ENCODE measurements around the gene PNLIPRP2. TPM values are rescaled to one million over a fixed set of nuclear protein-coding genes. Genes with fewer than 3 reads are reported as not detected.

PNLIPRP2 gene
- total RNA-seq, 1 experiment from 2014 or later: not detected

DNA sequence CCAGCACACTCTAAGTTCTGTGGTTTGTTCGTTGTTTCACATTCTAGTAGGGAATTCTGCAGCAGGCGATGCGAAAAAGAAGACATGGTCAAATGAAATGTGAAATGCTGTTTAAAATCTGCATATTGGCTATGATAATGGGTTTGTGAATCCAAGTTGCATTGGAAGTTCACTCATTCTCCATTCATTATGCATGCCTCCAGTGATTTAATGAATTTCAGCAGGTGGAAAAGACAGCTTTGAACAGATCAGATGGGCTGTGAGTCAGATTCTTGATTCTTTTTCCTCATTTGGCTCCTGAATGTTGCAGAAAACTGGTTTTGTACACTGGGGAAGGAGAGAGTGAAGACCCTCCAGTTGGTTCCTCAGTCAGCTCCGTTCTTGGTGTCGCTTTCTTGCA, 52.1 kb downstream of the PNLIPRP2 start:
- Histone ChIP-seq H3K36me3 (no peaks in the 10 kb centered on the region), H3K4me3 (no peak overlapping the region), H3K9me3 (replicated peaks) (no peaks in the 10 kb centered on the region), H3K27ac (no peak overlapping the region), H3K4me1 (no peaks in the 10 kb centered on the region), H3K27me3 (no peaks in the 10 kb centered on the region)
- DNase-seq: no peak

DNA sequence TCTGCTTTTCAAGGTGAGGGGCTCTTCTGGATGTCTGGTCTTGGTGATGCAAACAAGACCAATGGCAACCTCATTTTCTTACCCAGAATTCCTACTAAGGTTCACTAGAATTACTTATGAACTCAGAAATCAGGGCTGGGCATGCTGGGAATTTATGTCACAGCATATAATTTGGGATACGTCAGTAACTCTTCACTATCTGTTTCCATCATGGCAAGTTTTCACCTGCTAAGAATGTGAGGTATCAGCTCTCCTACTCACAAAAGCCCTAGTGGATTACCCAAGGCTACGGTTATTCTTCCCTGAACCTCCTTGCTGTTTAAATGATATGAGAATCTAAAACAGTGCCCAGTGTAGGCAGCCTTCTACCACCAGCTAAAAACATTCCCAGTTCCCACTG, 53.1 kb downstream of the PNLIPRP2 start:
- Histone ChIP-seq H3K36me3 (no peaks in the 10 kb centered on the region), H3K27ac (no peak overlapping the region), H3K27me3 (no peaks in the 10 kb centered on the region), H3K4me3 (no peak overlapping the region), H3K4me1 (no peaks in the 10 kb centered on the region), H3K9me3 (replicated peaks) (no peaks in the 10 kb centered on the region)
- DNase-seq: no peak

DNA sequence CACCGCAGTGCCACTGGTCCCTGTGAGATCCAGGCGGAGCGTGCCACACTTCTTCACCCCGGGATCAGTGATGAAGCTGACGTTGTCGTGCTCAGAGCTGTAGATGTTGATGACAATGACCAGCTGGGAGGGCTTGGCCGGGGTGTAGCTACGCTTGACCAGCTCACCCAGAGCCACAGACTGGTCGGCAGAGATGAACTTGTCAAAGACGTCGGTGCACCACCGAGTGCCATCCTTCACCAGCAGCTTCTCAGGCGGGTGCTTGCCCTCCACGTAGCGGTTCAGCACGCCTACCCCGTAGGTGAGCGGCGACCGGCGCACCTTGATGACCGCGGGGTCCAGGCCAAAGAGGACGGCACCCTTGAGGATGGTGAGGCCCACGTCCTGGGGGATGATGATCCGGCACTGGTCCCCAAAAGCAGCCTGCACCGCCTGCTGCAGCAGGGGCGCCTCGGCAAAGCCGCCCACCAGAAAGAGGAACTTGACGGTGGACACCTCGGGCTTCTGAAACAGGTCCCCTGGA, 54.2 kb downstream of the PNLIPRP2 start:
- H3K9me3 ChIP-seq (replicated peaks): no peaks in the 10 kb centered on the region

DNA sequence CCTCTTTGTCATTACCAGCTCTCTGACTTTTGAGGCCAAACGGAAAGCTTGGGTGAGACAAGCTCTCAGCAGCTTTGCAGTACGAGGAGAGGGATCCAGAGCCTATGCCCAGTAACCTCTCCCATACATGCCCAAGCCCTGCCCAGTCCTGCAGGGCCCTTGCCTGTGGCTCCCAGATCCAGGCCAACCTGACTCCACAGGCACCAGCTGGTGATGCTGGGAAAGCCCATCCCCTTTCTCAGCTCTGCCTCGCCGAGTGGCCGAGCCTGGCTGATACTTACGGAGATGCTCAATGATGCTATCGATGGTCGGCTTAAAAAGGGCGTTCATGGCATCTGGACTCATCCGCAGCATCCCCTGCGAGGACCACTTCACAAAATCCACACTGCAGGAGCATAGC, 55.4 kb downstream of the PNLIPRP2 start:
- Histone ChIP-seq H3K4me1 (no peaks in the 10 kb centered on the region), H3K36me3 (no peaks in the 10 kb centered on the region), H3K27ac (no peak overlapping the region), H3K4me3 (no peak overlapping the region), H3K9me3 (replicated peaks) (no peaks in the 10 kb centered on the region), H3K27me3 (no peaks in the 10 kb centered on the region)
- DNase-seq: no peak

More for the DNA sequence above, 54.2 kb downstream of the PNLIPRP2 start:
- Histone ChIP-seq H3K36me3 (no peaks in the 10 kb centered on the region), H3K27me3 (no peaks in the 10 kb centered on the region), H3K27ac (no peak overlapping the region), H3K4me3 (no peak overlapping the region), H3K4me1 (no peaks in the 10 kb centered on the region)
- no peak for DNase-seq

DNA sequence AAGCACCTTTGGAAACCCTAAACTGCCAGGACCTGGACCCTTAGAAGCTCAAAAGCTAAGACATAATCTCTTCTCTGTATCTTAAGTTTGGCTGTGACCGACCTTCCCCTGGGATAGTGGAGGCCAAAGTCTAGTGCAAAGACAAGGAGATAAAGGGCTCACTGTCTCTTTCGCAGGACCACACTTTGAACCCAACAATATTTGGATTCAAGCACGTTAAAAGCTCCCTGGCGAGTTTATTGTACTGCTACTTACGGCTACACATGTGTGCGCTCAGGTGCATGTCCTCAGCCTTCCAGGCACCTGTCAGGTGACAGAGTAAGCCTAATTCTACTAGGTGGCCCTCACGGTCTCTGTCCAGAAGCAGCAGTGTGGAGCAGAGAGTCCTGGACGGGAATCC, 55.9 kb downstream of the PNLIPRP2 start:
- Histone ChIP-seq H3K4me1 (no peaks in the 10 kb centered on the region), H3K9me3 (replicated peaks) (no peaks in the 10 kb centered on the region), H3K4me3 (no peak overlapping the region), H3K27ac (no peak overlapping the region), H3K36me3 (no peaks in the 10 kb centered on the region), H3K27me3 (no peaks in the 10 kb centered on the region)
- DNase-seq: no peak

DNA sequence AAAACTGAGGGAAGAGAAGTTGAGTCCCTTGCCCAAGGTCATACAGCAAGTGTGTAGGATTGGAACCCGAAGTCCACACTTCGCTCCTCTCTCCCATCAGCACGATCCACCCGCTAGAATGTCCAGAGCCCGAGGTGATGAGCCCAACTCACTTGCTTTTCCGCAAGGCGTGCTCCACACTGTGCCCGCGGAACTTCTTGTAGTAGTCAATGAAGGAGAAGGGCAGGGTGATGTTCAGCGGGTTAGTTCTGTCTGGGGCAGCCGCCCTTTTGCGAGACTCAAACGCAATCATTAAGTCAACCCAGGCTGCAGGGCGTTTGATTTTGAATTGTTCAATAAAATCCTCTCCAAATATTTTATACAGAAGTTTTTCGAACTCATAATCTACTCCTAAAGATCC, 58.6 kb downstream of the PNLIPRP2 start:
- Histone ChIP-seq H3K27ac (no peak overlapping the region), H3K4me3 (no peak overlapping the region), H3K27me3 (no peaks in the 10 kb centered on the region), H3K4me1 (no peaks in the 10 kb centered on the region), H3K9me3 (replicated peaks) (no peaks in the 10 kb centered on the region), H3K36me3 (no peaks in the 10 kb centered on the region)
- DNase-seq: no peak

DNA sequence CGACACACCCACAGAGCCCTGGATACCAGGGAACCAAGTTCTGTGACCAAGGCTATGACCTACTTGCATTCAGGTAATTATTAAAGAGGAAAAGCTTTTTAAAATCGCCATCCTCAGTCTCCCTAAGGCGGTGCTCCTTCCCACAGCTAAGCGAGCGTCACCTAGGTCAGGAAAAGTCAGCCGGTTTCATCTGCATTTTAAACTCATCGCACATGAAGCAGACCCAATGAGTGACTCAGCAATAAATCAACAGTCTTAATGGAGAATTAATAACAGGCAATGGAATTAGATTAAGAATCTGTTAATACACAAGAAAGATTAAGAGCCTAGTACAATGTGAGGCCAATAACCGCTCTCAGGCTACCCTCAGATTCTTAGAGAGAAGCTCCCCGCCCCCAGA, 62.4 kb downstream of the PNLIPRP2 start:
- no peaks in the 10 kb centered on the region for H3K36me3 ChIP-seq
- H3K4me1 ChIP-seq: no peaks in the 10 kb centered on the region
- no peak for DNase-seq
- H3K9me3 ChIP-seq (replicated peaks): no peaks in the 10 kb centered on the region
- H3K4me3 ChIP-seq: no peak overlapping the region
- H3K27ac ChIP-seq: no peak overlapping the region
- no peaks in the 10 kb centered on the region for H3K27me3 ChIP-seq

DNA sequence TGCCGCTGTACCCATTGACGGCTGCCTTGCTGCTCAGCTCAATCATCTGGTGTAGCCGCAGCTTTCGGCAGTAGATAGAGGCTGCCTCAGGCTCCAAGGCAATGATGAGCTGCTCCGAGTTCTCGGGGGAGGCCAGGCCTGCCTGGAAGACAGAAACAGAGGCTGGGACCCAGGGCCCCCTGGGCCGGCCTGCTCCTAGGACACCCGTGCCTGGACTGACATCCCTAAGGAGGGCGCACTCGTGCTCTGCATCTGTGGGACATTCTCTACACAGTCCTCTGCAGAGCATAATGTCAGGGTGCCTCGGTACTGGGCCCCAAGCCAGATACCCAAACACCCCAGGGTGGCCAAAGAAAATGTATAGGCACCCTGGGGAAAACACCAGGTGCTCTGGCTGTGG, 63.1 kb downstream of the PNLIPRP2 start:
- Histone ChIP-seq H3K36me3 (no peaks in the 10 kb centered on the region), H3K4me1 (no peaks in the 10 kb centered on the region), H3K27me3 (no peaks in the 10 kb centered on the region), H3K27ac (no peak overlapping the region), H3K9me3 (replicated peaks) (no peaks in the 10 kb centered on the region), H3K4me3 (no peak overlapping the region)
- no peak for DNase-seq

DNA sequence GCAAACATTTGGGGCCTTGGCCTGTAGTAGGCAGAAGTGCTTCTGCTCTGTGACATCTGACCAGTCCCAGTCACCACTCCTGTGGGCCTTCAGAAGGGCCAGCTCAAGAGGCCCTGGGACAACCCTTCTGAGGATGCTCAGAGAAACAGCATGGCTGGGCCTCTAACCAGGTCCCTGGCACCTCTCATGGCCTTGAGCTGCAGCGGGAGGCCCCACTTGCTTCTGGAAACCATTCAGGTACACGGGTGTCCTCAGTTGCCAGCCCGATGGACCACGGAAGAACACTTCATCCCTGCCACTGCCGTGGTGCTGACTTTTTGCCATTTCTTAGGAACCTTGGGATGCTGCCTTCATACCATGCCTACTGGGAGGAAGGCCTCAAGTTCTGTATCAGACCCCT, 64.0 kb downstream of the PNLIPRP2 start:
- H3K4me3 ChIP-seq: no peak overlapping the region
- no peaks in the 10 kb centered on the region for H3K4me1 ChIP-seq
- DNase-seq: no peak
- no peaks in the 10 kb centered on the region for H3K27me3 ChIP-seq
- no peak overlapping the region for H3K27ac ChIP-seq
- H3K36me3 ChIP-seq: no peaks in the 10 kb centered on the region
- H3K9me3 ChIP-seq (replicated peaks): no peaks in the 10 kb centered on the region

DNA sequence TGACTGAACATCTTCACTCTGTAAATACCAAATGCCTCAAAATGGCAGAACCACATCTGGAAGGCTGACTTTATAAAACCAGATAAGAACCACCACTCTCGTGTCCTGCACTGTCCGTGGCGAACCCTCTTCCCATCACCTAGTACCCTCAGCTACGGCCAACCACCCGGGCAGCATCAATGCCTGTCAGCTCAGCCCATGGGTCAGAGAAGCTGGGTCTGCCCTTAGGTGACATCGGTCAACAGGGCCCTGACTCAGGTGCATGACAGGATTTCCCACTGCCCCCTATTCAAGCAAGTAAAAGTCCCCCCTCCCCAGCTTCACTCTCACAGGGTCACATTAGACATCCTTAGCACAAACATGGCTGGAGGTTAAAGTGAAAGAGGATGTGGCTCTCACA, 65.1 kb downstream of the PNLIPRP2 start:
- Histone ChIP-seq H3K4me3 (no peak overlapping the region), H3K9me3 (replicated peaks) (no peaks in the 10 kb centered on the region), H3K27ac (no peak overlapping the region), H3K36me3 (no peaks in the 10 kb centered on the region), H3K27me3 (no peaks in the 10 kb centered on the region), H3K4me1 (no peaks in the 10 kb centered on the region)
- DNase-seq: no peak

DNA sequence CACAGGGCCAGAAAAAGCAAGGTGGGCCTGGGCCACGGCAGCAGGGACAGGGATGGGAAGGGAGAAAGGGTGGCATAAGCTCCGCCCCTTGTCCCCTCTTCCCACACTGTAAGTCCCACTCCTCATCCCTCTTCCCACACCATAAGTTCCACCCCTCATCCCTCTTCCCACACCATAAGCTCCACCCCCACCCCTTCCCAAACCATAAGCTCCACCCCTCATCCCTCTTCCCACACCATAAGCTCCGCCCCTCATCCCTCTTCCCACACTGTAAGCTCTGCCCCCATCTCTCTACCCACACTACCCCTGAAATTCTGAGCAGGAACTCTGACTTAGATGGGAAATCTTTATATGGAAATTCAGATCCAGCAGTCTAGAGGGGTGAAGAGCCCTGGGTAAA, 65.9 kb downstream of the PNLIPRP2 start:
- Histone ChIP-seq H3K36me3 (no peaks in the 10 kb centered on the region), H3K4me1 (no peaks in the 10 kb centered on the region), H3K9me3 (replicated peaks) (no peaks in the 10 kb centered on the region), H3K27ac (no peak overlapping the region), H3K4me3 (no peak overlapping the region), H3K27me3 (no peaks in the 10 kb centered on the region)
- DNase-seq: no peak

DNA sequence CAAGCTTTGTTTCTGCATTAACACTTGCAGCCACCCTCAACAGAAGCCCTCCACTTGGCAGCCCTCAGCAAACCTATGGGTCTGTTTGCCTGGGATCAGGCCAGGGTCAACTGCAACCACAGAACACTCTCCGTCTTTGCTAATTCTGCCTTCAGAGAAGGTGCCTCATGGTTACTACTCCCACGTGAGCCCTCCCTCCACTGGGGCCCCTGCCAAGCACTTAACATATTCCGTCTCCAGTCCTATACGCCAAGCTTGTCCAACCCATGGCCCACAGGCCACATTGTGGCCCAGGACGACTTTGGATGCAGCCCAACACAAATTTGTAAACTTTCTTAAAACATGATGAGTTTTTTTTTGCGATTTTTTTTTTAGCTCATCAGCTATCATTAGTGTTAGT, 66.9 kb downstream of the PNLIPRP2 start:
- H3K4me3 ChIP-seq: no peak overlapping the region
- H3K4me1 ChIP-seq: no peaks in the 10 kb centered on the region
- DNase-seq: no peak
- no peaks in the 10 kb centered on the region for H3K27me3 ChIP-seq
- no peaks in the 10 kb centered on the region for H3K36me3 ChIP-seq
- H3K9me3 ChIP-seq (replicated peaks): no peaks in the 10 kb centered on the region
- H3K27ac ChIP-seq: no peak overlapping the region

DNA sequence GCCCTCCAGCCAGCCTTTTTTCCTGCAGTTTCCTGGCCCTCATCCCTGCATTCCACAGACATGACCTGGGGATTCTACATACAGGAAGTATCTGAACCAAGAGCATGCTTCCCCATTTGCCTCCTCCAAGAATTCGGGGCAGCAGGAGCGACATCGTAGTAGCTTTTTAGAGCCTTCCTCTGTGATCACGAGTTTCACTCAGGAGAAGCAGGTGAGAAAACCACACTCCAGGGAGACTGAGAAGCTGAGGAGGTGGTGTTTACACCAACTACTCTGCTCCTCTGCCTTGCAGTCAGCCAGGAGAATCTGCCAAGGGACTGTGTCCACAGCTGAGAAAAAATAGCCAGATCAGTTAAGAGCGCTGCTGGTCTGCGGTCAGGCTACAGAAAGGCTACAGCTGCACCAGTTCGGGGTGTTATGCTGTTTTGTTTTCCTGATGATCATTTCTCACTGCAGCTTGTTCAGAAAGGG, 67.5 kb downstream of the PNLIPRP2 start:
- DNase-seq: no peak
- Histone ChIP-seq H3K4me1 (no peaks in the 10 kb centered on the region), H3K36me3 (no peaks in the 10 kb centered on the region), H3K27me3 (no peaks in the 10 kb centered on the region), H3K27ac (no peak overlapping the region), H3K9me3 (replicated peaks) (no peaks in the 10 kb centered on the region), H3K4me3 (no peak overlapping the region)

DNA sequence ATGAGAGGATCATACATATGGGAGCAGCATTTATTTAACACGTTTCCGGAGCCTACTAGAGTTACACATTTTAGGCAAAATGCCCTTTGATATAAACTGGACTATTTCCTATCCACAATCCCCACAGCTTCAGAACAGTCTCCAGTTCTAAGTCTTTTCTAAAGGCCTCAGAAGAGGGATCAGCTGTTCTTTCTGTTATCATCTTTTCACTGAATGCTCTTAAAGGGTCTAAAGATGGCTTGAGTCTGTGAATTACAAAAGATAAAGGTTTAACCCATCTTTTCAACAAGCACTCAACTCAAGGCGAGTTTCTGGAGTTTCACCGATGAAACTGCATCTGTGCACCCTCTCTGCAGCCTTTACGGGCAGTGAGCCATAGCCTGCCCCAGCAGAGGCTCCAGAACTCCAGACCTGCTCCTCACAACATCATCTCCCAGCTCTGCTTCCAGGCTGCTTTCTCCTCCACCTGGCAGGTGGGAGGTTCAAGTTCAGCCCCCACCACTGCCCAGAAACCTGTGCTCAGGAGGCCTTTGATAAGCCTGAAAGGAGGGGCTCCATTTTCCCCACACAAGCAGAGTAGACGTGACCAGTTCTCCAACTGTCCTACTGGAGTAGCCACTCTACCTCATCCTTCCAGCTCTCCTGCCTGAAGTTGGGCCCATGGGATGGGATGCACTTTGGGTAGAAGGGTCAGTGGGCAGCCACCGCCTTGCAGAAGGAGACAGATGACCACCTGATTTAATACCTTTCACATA, 68.2 kb downstream of the PNLIPRP2 start:
- Histone ChIP-seq H3K4me3 (no peak overlapping the region), H3K9me3 (replicated peaks) (no peaks in the 10 kb centered on the region), H3K36me3 (no peaks in the 10 kb centered on the region), H3K4me1 (no peaks in the 10 kb centered on the region), H3K27ac (no peak overlapping the region), H3K27me3 (no peaks in the 10 kb centered on the region)
- DNase-seq: no peak

DNA sequence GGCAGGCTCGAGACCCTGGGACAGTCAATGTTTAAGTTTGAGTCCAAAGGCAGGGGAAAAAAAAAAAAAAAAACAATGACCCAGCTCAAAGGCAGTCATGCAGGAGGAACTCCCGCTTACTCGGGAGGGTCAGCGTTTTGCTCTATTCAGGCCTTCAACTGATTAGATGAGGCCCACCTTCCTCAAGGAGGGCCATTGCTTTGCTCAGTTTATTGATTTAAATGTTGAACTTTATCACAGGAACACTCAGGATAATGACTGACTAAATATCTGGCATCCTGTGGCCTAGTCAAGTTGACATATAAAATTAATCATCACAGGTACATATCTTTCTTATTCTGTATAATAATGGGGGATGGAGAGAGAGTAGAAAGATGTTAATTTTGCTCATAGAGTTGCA, 69.0 kb downstream of the PNLIPRP2 start:
- Histone ChIP-seq H3K4me3 (no peak overlapping the region), H3K27me3 (no peaks in the 10 kb centered on the region), H3K9me3 (replicated peaks) (no peaks in the 10 kb centered on the region), H3K36me3 (no peaks in the 10 kb centered on the region), H3K4me1 (no peaks in the 10 kb centered on the region), H3K27ac (no peak overlapping the region)
- no peak for DNase-seq

Measured in SJCRH30 (cell line).